Activated CD4-positive, CD25-positive, alpha-beta regulatory T cell (primary cell): ENCODE measurements around the gene COPE.
A peak's percentile ranks its signal among the peaks of the same experiment; 100 is the strongest.
"Not testable (repeated sequence)": the region's sequence is repeated elsewhere in the genome, so short reads cannot be mapped to it uniquely, and the experiment has no call there.

Experiments
- DNase-seq, 4 experiments: peaks; one replicate each; lab custom pipeline; 2025; lab: John Stamatoyannopoulos, UW

Gene COPE

DNA sequence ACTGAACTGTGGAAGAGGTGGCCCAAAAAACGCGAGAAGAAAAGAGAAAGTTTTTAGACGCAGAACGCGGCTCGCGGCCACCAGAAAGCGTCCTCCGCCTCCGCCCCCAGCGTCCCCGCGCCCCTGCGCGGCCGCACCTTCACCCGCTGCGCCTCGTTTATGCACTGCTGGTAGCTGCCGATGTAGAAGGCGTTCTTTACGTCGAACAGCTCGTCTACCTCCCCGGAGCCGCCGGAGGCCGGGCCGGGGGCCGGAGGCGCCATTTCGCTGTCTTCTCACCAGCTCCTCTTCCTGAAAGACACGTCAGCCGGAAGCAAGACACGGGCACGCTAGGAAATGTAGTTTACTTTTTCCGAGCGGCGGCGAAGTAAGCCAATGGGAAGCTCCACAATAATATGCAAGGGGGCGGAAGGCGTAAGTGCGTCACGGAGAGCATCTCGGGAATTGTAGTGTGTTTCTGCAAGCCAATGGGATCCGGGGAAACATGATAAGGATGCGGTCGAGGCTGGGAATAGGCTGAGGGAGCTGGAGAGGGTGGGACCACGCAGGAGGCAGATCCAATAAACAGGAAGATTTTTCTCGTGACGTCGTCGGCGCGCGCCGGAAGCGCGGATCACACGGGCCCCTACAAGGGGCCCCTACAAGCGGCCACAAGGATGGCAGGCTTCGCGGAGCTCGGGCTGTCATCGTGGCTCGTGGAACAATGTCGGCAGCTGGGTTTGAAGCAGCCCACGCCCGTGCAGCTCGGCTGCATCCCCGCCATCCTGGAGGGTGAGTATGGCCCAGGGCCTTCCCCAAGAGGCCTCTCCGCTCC lies at the start of gene COPE, which contains the start of gene DDX49:
TSS of gene COPE (minus strand) at position 302 of the 814 bp plus-strand sequence. CDS start at position 263, 39 bp downstream.
TSS of gene DDX49 (plus strand) at position 630 of the 814 bp plus-strand sequence. CDS start at position 657, 27 bp downstream.
- DNase-seq = peak; percentile 92 to 96 (median 94)

DNA sequence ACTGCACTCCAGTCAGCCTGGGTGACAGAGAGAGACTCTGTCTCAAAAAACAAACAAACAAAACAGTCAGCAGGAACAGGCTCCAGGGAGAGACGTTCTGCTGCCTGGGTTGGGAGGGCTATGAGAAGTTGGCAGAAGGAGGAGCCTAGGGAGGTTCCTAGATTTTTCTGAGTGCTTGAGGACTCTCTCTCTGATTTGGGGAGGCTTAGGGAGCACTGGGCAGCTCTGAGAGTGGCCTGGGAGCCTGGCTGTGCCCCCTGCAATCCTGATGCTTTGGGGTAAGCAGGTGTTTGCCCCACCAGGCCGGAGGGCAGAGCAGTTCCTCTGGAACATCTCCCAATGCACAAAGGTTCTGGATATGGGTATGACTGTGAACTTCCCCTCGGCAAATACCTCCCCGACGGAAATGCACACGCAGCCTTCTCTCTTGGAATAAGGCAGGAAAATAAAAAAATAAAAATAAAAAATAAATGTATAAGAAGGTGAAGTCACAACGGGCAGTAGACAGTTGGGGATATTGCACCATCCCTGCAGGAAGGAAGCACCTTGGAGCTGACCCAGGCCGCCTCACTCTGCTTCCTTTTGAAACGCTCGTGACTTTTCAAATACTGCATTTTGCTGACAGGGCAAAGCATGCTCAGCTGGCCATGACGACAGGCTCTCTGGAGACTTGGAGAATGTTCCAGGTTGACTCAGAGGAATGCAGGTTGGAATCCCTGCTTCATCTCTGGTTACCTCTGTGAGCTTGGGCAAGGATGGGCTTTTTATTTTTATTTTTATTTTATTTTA lies 48.4 kb upstream of the COPE start:
- DNase-seq = no peak

DNA sequence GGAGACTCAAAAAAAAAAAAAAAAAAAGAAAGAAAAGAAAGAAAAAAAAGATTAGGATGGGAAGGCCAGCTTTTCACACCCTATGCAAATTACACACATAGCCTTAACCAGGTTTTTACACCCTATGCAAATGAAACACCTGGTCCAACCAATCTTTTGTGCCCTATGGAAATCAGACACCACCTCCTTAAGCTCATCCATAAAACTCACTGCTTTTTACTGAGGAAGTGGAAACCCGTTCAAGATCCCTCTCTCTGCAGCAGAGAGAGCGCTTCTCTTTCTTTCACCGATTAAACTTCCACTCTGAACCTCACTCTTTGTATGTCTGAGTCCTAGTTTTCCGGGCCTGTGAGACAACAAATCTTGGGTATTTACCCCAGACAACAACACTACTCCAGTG lies 47.1 kb upstream of the COPE start:
- DNase-seq = no peak

DNA sequence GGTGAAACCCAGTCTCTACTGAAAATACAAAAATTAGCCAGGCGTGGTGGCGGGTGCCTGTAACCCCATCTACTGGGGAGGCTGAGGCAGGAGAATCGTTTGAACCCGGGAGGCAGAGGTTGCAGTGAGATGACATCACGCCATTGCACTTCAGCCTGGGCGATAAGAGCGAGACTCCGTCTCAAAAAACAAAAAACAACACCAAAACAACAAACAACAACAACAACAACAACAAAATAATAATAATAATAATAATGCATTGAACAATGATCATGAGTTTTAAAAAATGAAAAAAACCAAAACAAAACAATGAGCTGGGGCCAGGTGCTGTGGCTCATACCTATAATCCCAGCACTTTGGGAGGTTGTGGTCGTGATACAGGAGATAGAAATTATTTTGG lies 44.9 kb upstream of the COPE start:
- no peak for DNase-seq

DNA sequence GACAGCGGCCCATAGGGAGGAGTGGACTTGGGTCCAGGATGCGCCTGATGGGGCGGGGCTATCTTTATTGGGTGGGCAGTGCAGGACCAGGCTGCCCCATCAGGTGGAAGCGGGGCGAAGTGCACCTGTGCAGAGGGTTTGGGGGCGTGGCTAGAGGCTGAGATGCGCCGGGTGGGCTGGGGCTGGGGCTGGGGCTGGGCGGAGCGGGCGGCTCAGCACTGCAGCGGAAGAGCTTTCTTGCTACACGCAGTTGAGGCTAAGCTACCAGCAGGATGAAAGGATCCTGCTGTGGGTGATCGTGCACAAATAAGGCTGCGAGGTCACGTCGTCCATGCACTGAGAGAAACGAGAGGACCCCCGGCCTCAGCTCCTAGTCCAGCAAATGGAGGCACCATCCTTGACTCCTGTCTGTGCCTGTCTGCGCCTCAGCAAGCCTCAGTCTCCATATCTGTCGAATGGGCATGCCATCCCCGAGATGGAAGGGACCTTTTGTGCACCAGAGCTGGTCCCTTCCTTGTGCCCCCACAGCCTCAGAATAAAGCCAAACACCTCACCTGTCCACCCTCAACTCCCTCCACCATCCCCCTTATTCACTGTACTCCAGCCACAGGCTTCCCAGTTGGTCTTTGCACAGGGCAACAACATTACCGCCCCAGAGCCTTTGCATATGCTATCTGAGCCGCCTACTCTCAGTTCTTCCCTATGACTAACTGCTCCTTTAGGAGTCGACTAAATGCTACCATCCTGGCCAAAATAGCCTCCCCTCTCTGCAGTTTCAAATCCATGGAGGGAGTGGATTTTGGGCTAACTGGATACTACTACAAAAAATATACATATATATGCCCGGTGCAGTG lies 42.8 kb upstream of the COPE start:
- no peak for DNase-seq

DNA sequence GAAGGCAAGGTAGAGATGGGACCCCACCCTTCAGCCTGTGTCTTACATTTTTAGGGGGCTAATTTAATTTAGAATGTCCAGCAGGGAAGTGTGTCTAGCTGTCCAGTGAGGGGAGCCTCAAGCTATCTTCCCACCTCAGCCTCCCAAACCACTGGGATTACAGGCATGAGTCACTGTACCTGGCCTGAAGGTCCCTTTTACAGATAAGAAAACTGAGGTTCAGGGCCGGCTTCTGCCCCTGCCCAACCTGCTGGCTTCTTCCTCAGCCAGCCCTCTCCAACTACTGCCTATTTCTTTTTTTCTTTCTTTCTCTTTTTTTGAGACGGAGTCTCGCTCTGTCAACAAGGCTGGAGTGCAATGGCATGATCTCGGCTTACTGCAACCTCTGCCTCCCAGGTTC lies 41.2 kb upstream of the COPE start:
- DNase-seq = no peak

DNA sequence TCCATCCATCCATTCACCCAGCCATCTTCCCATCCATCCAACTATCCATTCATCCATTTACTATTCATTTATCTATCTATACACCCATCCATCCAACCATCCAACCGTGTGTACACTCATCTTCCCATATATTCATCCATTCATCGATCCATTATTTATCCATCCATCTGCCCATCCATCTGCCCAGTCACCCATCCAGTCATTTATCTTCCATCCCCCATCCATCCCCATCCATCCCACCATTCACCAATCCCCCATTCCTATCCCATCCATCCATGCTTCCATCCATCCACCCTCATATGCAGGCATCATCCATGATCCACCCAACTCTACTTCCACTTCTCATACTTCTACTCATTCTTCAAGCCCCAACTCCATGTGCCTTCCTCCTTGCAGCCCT lies 35.9 kb upstream of the COPE start:
- DNase-seq = no peak

DNA sequence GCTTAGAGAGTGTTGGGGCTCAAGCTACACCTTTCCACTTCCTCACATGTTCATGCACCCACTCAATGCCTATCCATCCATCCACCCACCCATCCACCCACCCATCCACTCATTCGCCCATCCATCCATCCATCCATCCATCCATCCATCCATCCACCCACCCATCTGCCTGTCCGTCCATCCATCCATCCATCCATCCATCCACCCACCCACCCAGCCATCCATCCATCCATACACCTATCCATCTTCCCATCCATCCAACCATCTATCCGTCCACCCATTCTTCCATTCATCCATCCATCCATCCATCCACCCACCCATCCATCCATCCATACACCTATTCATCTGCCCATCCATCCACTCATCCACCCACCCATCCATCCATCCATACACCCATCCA lies 34.9 kb upstream of the COPE start:
- DNase-seq = no peak

DNA sequence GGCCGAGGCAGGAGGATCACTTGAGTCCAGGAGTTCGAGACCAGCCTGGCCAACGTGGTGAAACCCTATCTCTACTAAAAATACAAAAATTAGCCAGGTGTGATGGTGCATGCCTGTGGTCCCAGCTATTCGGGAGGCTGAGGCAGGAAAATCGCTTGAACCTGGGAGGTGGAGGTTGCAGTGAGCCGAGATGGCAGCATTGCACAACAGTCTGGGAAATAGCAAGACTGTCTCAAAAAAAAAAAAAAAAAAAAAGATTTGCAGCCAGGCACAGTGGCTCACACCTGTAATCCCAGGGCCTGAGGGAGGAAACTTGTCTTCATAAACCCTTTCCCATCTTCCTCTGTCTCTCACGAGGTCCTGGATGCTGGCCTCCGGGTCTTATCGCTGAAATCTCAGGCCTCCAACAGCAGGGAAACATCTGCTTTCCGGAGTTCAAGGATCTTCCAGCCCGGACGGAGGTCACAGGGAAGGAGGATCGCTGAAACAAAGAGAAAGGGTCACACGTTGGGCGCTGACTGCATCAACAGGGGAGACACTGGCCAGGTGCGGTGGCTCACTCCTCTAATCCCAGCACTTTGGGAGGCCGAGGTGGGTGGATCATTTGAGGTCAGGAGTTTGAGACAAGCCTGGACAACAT lies 33.3 kb upstream of the COPE start:
- not testable (repeated sequence) for DNase-seq

DNA sequence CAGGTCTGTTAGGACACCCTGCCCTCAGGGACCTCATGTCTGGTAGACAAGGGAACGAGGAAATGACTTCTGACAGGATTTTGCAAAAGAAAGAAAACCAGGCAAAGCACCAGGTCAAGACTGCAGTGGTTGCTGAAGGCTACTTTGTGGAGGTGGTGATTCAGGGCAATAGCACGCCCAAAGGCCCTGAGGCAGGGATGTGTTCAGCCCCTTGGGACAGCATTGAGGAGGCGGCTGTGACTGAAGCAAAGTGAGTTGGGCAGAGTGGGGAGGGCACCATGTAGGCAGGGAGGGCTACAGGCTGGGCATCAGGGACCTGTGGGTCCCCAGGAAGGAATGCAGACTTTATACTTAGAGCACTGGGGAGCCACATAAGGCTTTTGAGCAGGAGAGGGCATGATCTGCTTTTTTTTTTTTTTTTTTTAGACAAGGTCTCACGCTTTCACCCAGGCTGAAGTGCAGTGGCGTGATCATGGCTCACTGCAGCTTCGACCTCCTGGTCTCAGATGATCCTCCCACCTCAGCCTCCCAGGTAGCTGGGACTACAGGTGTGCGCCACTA lies 32.6 kb upstream of the COPE start:
- DNase-seq = no peak

DNA sequence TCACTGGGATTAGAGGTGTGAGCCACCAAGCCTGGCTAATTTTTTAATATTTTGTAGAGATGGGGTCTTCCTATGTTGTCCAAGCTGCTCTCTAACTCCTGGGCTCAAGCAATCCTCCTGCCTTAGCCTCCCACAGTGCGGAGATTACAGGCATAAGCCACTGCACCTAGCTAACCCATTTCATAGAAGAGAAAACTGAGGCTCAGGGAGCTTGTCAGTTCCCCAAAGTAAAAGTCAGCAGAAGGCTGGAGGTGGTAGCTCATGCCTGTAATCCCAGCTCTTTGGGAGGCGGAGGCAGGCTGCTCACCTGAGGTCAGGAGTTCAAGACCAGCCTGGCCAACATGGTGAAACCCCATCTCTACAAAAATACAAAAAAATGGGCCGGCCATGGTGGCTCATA lies 30.7 kb upstream of the COPE start:
- no peak for DNase-seq

DNA sequence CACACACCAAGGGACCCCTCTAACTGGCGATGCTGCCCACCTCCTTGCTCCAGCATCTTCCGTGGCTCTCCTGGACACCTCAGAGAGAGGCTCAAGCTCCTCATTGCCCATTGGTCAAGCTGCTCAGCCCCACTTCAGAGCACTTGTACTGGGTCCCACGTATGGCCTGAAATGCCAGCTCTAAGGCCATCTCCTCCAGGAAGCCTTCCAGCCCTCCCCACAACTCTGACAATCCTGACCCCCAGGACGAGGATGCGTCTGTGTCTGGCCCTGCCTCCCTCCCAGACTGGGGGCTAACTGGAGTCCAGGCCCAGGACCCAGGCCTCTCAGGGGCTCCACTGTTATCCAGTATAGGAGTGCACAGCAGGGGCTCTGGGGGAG lies 29.8 kb upstream of the COPE start:
- DNase-seq = no peak

DNA sequence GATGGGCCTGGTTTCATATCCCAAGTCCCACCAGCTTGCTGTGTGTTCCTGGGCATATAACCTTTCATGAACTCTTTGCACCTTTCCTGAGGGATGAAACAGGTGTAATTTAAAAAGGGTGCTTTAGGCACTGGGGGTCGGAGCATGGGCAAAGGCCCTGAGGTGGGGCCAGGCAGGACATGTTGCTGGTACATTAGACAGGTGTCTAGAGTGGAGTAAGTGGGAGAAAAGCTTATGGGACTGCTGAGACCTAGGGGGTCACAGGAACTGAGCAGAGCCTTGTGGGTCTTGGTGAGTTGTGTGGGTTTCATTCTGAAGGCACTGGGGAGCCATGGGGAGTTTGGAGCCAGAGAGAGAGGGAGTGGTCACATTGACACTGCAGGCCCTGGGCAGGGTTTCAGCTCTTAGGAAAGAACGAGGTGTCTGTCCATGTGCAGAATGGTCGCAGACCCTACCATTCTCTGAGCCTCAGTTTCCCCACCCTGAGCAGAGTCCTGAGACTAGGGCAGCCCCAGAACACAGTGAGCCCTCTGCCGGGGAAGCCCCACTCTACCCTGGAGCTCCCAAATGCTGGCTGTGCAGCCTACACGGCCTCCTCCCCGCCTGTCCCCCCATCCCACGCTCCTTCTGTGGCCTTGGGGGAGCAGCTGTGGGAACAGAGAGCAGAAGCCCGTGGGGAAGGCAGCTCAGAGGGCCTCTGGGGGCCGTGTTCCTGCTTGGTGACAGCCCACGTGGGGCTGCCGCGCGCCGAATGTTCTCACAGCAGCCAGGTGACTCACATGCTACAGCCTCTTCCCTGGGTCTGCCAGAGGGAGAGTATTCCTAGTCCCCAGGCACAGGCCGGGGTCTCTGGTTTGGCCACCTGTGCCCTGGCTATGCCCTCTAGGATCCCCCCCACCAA lies 29.1 kb upstream of the COPE start:
- no peak for DNase-seq

DNA sequence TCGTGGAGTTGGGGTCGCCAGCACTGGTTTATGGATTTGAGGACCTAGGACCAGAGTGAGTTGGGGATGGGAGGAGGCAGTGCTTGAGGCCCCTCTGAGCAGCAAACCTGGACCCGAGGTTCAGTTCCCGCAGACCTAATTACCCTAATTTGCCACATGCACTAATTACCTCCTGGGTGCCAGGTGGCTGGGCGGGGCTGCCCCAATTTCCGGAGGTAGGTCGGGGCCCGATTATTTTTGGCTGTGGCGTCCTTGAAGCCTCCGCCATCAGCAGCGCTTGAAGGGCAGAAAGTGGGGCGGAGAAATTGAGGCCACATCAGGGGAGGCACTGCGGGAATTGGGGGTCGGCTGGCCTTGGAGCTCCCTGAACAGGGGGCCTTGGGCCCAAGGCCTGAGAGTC lies 27.7 kb upstream of the COPE start:
- no peak for DNase-seq

DNA sequence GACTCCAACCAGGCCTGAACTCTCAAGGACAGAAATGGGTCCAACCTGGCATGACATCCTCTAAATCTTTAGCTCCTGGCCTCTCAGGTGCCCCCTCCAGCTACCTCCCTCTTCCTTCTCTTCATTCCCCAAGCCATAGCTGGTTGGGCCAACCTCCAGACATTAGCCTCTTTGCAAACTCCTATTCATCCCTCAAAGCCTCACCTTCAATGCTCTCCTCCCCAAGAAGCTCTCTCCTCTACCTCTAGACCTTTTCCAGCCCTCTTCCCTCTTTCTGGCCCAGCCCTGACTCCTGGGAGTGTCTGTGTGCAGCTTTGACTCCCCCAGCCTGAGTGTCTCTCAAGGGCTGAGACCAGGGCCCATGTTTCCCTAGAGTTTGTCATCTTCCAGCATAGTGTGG lies 27.1 kb upstream of the COPE start:
- no peak for DNase-seq

DNA sequence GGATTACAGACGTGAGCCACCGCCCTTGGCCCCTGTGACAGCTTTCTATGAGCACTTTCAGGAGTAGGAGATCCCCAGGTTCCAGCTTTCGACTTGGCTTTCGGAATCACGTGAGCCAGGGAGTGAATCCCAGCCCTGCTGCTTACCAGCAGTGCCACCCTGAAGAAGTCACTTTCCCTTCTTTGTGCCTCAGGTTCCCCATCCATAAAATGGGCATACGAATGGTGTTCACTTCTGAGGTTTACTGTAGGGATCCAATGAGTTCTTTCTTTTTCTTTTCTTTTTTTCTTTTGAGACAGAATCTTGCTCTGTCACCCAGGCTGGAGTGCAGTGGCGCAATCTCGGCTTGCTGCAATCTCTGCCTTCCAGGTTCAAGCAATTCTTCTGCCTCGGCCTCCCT lies 26.1 kb upstream of the COPE start:
- no peak for DNase-seq

DNA sequence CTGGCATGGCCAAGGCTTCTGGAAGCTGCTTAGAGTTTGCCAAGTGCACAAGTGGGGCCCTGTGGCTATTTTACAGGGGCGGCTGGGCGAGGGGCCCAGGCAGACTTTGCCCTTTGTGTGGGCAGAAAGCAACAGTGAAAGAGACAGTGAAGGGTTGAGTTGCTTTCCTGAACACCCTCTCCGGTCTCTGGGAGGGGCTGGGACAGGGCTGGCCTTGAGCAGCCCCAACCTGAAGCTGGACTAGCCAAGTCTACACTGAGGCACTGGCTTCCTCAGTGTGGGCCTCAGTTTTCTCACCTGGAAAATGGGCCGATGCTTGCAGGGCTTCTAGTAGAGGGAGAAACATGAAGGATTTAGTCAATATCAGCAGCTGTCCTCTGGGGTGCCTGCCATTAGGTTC lies 24.3 kb upstream of the COPE start:
- DNase-seq = no peak

DNA sequence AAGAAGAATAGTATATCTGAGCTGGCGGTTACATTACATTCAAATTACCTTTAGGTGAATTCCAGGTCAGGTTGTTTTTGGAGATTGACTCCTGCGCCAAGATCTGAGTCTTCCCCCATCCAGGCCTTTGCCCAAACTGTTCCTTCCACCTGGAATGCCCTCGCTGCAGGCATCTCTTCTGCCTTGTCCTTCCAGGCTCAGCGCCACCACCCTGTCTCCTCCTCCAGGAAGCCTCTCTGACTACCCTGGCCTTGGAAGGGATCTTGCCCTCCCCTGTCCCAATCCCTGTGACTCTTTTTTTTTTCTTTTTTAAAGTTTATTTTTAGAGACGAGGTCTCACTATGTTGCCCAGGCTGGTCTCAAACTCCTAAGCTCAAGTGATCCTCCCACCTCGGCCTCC lies 23.5 kb upstream of the COPE start:
- DNase-seq = no peak

DNA sequence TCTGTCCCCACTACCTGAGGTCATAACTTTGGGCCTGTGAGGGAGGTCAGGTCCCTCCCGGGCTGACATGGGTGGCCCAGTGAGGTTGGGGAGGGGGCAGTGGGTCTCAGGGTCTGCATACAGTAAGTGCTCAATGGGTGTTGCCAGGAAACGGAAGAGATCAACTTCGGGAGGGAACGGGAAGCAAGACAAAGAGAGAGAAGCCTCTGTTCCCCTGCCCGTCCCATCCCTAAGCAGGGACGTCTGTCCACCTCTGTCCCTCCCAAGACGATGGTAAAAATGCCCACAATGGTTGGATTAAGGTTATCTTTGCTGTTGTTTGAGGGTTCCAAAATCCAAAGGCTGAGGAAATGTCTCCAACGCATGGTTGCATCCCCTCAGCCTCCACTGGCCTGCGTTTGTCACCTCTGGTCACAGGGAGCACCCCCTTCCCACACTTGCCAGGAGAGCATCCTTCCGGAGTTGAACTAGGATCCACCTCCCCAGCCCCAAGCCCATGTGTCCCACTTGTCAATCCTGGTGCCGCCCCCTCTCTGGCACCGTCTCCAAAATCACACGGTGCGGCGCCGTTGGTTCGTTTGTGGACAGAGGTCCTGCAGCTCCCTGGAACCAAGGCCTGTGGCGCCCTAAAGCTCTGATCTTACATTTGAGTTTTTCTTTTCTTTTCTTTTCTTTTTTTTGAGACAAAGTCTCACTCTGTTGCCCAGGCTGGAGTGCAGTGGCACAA lies 22.6 kb upstream of the COPE start:
- no peak for DNase-seq
